Activated T-cell treated with anti-CD3 and anti-CD28 coated beads, Interleukin-2, amount 50 U/mL, for 4 hours (primary cell): ENCODE results near the gene GJA3. TPM values are rescaled to one million over a fixed set of nuclear protein-coding genes. Genes with fewer than 3 reads are reported as not detected.

Experiments
- ATAC-seq, 2 donors: fragments of 200-7000 bp; cut with Tn5 transposase; one replicate each; pipeline ENCODE4 v1.10.0; 2021
- DNase-seq: peaks from one replicate; pipeline ENCODE4 v3.0.0-alpha.2; 2020
- H3K27me3 Mint-ChIP-seq: one replicate; pipeline ENCODE4 v1.8.0; 2021; ENCODE audit warnings: low read depth, mixed read lengths
- H3K36me3 Mint-ChIP-seq: one replicate; pipeline ENCODE4 v1.8.0; 2022; ENCODE audit warnings: mixed read lengths; ENCODE audit not compliant: insufficient read depth
- H3K4me1 Mint-ChIP-seq: one replicate; pipeline ENCODE4 v1.8.0; 2021; ENCODE audit warnings: low read depth, mixed read lengths
- H3K4me3 Mint-ChIP-seq: one replicate; pipeline ENCODE4 v1.8.0; 2021; ENCODE audit warnings: mild to moderate bottlenecking, moderate library complexity, mixed read lengths
- H3K9me3 Mint-ChIP-seq: one replicate; pipeline ENCODE4 v1.8.0; 2021; ENCODE audit warnings: mixed read lengths
- total RNA-seq, 3 donors: library from RNA; stranded (reverse); gene quantifications; one replicate each; pipeline ENCODE4 v1.2.1, GENCODE V29; 2021

GJA3 gene
- total RNA-seq, 3 donors from 2014 or later, result 0.08 to 0.53 (median 0.35) TPM

DNA sequence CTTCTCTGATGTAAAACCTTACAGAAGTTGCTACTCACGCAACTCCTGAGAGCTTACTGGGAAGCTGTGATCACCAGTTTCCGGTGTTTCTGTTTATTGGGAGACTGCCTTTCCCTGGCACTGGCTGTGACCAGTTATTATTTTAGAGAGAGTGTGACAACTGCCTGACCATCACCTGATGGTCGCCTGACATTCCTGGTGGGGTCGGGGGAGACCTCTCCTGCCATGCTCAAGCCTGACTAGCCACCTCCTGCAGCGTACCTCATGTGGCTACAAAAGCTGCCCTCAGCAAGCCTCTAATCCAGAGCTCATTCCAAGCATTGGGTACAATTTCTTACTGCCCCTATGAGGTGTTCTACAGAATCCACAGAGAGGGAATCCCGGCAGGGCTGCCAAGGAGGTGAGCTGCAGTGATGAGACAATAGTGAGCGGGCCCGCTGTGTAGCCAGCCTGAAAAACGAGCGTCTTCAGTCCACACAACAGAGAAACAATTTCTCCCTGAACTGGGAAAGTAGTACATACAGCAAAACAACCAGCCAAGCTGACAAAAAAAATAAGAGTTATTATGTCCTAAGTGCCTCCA is 28.7 kb downstream of the GJA3 start:
- no peaks in the 10 kb centered on the region for H3K9me3 Mint-ChIP-seq
- peaks cover 5% of the 10 kb centered on the region for H3K4me1 Mint-ChIP-seq
- H3K4me3 Mint-ChIP-seq, result no peak overlapping the region
- H3K27me3 Mint-ChIP-seq, result peaks cover 28% of the 10 kb centered on the region
- ATAC-seq (no peak), DNase-seq (no peak)
- H3K36me3 Mint-ChIP-seq, result no peaks in the 10 kb centered on the region

GRCh38 chr13:20131057-20131832 is 29.6 kb downstream of the GJA3 start:
- H3K27me3 Mint-ChIP-seq, result peaks cover 24% of the 10 kb centered on the region
- peaks cover 5% of the 10 kb centered on the region for H3K4me1 Mint-ChIP-seq
- H3K36me3 Mint-ChIP-seq, result no peaks in the 10 kb centered on the region
- no peak for ATAC-seq
- no peak overlapping the region for H3K4me3 Mint-ChIP-seq
- no peak for DNase-seq
- no peaks in the 10 kb centered on the region for H3K9me3 Mint-ChIP-seq

DNA sequence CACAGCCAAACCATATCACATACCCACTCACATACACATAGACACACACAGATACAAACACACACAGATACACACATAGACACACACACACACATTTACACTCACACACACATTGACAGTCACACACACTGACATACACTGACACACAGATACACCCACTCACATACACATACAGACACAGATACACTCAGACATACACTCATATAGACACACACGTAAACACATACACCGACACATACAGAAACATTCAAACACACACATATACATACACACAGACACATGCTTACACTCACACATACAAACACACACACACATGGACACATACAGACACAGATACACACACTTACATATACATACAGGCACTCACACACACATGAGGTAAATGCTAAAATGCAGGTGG is 30.2 kb downstream of the GJA3 start:
- peaks cover 5% of the 10 kb centered on the region for H3K4me1 Mint-ChIP-seq
- H3K9me3 Mint-ChIP-seq, result no peaks in the 10 kb centered on the region
- ATAC-seq, result no peak
- H3K36me3 Mint-ChIP-seq, result no peaks in the 10 kb centered on the region
- peaks cover 27% of the 10 kb centered on the region for H3K27me3 Mint-ChIP-seq
- H3K4me3 Mint-ChIP-seq, result no peak overlapping the region
- DNase-seq, result no peak

- ATAC-seq, result no peak
- peaks cover 28% of the 10 kb centered on the region for H3K27me3 Mint-ChIP-seq
- H3K4me1 Mint-ChIP-seq, result peaks cover 7% of the 10 kb centered on the region
- H3K4me3 Mint-ChIP-seq, result no peak overlapping the region
- DNase-seq, result no peak
- no peaks in the 10 kb centered on the region for H3K36me3 Mint-ChIP-seq
- no peaks in the 10 kb centered on the region for H3K9me3 Mint-ChIP-seq
Observed at GRCh38 chr13:20130012-20130411, 30.8 kb downstream of the GJA3 start.

GRCh38 chr13:20129076-20129475 is 31.8 kb downstream of the GJA3 start:
- Mint-ChIP-seq H3K27me3 (peaks cover 30% of the 10 kb centered on the region), H3K36me3 (no peaks in the 10 kb centered on the region), H3K9me3 (no peaks in the 10 kb centered on the region), H3K4me1 (peaks cover 7% of the 10 kb centered on the region), H3K4me3 (no peak overlapping the region)
- DNase-seq (no peak), ATAC-seq (no peak)

DNA sequence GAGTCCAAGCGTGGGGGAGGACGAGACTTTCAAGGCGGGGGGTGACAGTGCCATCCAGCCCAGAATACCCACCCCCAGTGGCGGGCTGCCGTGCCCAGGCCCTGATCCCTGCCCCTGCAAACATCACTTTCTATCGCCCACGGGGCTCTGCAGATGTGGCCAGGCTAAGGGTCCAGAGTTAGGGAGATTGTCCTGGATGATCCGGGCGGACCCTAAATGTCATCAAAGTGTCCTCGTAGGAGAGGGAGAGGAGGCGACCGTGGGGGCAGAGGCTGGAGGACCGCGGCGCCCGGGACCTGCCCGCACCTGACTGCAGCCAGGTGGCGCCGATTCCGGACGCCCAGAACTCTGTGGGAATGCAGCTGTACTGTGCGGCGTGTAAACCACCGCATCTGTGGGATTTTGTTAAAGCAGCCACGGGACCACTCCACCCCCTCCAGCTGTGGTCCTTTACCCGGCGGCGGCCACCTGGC is 32.4 kb downstream of the GJA3 start:
- ATAC-seq (peak; percentile 18 to 21), DNase-seq (no peak)
- Mint-ChIP-seq H3K4me1 (peaks cover 7% of the 10 kb centered on the region), H3K9me3 (no peaks in the 10 kb centered on the region), H3K36me3 (no peaks in the 10 kb centered on the region), H3K4me3 (peak overlapping the region; percentile 56), H3K27me3 (peaks cover 31% of the 10 kb centered on the region)

DNA sequence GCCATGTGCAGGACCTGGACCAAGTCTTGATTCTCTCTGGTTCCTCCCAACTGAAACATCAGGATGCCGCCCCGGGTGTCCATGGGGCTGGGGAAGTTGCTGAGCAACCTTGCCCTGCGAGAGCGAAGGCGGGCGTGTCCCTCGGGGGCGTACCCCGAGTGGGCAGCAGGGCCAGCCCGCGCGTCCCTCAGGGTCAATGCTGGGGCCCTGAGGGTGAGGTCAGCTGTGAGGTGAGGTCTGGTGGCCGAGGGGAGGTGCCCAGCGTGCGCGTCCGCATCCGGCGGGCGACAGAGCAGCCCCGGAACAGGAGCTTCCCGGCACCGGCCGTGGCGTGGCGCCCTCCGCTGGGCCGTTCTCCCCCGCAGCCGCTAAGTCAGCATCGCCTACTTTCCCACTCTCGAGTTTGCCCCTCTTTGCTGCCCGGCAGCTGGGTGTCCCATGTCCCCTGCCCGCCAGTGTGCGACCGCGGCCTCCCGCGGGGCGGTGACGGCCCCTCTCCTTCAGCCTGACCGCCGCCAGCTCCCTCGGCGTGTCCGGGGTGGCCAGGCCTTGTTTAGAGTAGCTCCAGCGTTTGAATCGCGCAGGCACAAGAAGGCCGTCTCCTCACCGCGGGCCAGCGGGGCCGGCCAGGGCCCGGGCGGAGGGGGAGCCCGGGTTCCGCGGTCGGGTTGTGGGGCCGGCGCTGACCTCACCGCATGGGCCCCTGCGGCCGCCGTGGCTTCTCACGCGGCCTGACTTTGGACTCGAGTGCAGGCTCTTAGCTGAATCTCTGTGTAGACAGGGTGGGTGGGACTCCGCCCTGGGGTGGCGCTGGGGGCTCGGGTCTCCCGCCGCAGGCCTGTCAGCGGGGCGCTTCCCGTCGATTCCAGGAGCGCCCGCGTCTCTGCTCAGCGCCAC is 33.0 kb downstream of the GJA3 start:
- DNase-seq (peak; percentile 14), ATAC-seq (peak; percentile 71 to 74)
- Mint-ChIP-seq H3K4me3 (peak overlapping the region; percentile 67), H3K36me3 (no peaks in the 10 kb centered on the region), H3K4me1 (peaks cover 7% of the 10 kb centered on the region), H3K27me3 (peaks cover 26% of the 10 kb centered on the region), H3K9me3 (no peaks in the 10 kb centered on the region)

DNA sequence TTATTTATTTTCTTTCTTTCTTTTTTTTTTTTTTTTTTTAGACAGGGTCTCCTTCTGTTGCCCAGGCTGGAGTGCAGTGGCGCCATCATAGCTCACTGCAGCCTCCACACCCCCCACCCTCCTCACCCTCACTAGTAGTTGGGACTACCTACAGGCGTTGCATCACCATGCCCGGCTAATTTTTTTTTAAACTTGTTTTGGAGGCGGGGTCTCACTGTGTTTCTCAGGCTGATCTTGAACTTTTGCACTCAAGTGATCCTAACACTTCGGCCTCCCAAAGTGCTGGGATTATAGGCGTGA is 33.6 kb downstream of the GJA3 start:
- no peaks in the 10 kb centered on the region for H3K9me3 Mint-ChIP-seq
- H3K36me3 Mint-ChIP-seq, result no peaks in the 10 kb centered on the region
- peaks cover 23% of the 10 kb centered on the region for H3K27me3 Mint-ChIP-seq
- DNase-seq (no peak), ATAC-seq (peak in 1 of 2 donors; percentile 32)
- H3K4me1 Mint-ChIP-seq, result peaks cover 7% of the 10 kb centered on the region
- peak overlapping the region; percentile 67 for H3K4me3 Mint-ChIP-seq

DNA sequence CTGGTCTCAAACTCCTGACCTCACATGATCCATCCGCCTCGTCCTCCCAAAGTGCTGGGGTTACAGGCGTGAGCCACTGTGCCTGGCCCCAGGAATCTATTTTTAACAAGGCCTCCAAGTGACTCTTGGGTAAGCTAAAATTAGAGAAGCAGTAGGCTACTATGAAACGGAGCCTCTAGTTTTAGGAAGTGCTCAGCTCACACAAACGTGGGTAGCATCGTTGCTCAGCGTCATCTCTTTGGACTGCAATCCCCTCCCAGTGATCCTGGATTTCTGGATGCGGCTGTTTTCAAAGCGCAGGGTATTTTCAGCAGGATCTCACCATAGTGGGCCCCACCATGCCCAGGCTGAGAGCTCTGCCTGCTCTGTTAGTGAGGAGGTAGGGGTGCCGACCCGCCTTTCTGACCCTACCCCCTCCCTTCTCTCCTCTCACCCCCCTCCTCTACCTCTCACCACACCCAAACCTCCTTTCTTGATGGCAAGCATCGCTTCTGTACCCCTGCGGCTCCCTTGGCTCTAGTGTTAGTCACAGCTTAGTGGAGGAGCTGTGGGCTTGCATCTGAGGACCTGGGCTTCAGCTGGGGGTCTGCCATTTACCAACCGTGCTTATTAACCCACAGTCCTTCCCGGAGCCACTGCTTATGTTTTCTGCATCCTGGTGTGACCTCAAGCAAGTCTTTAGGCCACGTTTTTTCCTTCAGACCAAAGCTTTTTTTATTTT is 34.2 kb downstream of the GJA3 start:
- Mint-ChIP-seq H3K4me3 (no peak overlapping the region), H3K27me3 (peaks cover 21% of the 10 kb centered on the region), H3K4me1 (peaks cover 7% of the 10 kb centered on the region), H3K36me3 (no peaks in the 10 kb centered on the region), H3K9me3 (no peaks in the 10 kb centered on the region)
- ATAC-seq, result no peak
- DNase-seq, result no peak

DNA sequence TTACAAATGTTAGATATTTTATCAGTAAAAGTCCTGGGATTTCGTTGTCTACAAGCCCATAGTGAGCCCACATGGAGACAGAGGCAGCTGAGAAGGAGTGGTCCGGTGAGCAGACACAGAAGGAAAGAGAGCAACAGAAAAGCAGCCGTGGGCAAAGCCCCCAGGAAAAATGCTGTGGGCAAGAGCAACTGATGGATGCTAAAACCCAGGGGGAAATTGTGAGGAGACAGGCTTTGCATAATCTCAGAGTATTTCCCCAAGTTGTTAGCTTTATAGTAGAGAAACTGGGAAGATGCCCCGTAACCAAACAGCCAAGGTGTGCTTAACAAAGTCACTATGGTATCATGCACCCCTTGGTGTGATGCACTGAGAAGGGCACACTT is 35.1 kb downstream of the GJA3 start:
- no peak overlapping the region for H3K4me3 Mint-ChIP-seq
- no peaks in the 10 kb centered on the region for H3K9me3 Mint-ChIP-seq
- H3K4me1 Mint-ChIP-seq, result peaks cover 12% of the 10 kb centered on the region
- peaks cover 21% of the 10 kb centered on the region for H3K27me3 Mint-ChIP-seq
- DNase-seq (no peak), ATAC-seq (no peak)
- no peaks in the 10 kb centered on the region for H3K36me3 Mint-ChIP-seq

- Mint-ChIP-seq H3K9me3 (no peaks in the 10 kb centered on the region), H3K27me3 (peaks cover 21% of the 10 kb centered on the region), H3K4me1 (peaks cover 15% of the 10 kb centered on the region), H3K4me3 (no peak overlapping the region), H3K36me3 (no peaks in the 10 kb centered on the region)
- ATAC-seq (no peak), DNase-seq (no peak)
Observed at GRCh38 chr13:20125129-20125782, 35.6 kb downstream of the GJA3 start.

- H3K4me3 Mint-ChIP-seq, result no peak overlapping the region
- DNase-seq (no peak), ATAC-seq (no peak)
- peaks cover 21% of the 10 kb centered on the region for H3K27me3 Mint-ChIP-seq
- no peaks in the 10 kb centered on the region for H3K9me3 Mint-ChIP-seq
- H3K36me3 Mint-ChIP-seq, result no peaks in the 10 kb centered on the region
- peaks cover 23% of the 10 kb centered on the region for H3K4me1 Mint-ChIP-seq
Observed at GRCh38 chr13:20124303-20124702, 36.5 kb downstream of the GJA3 start.

DNA sequence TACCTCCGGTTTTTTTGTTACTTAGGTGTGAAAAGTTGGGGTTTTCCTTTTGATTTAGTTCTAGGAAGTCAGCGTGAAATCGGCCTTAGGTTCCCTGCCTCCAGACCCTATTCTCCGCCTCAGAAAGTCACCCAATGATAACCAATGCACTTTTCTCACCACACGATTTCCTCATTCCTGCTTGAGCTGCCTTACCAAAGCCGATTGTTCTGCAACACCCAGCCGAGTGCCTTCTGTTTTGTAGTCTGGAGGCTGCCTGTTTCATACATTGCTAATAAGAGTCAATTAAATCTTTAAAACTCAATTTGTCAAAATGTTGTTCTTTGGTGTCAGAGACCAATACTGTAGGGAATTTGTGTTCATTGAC is 39.7 kb downstream of the GJA3 start:
- Mint-ChIP-seq H3K4me1 (peaks cover 22% of the 10 kb centered on the region), H3K27me3 (peaks cover 19% of the 10 kb centered on the region), H3K36me3 (no peaks in the 10 kb centered on the region), H3K9me3 (no peaks in the 10 kb centered on the region), H3K4me3 (peak overlapping the region; percentile 66)
- peak in 1 of 2 donors; percentile 3 for ATAC-seq
- no peak for DNase-seq

DNA sequence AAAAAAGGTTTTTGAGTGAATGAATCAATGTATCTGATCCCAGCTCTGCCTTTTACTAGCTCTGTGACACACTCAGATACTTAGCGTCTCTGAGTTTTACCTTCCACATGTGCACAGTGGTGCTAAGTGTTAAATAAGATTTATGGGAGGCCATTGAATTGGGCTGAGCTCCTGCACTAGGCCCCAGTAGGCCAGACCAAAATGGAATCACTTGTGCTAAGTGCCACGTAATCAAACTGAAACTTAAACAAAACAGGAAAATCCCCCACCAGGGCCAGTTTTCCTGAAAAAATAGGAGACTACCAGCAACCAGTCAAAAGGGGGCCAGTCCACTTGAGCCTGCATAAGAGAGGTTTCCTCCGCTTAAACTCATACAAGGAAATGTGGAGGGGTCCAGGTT is 40.9 kb downstream of the GJA3 start:
- ATAC-seq, result no peak
- DNase-seq, result no peak
- peak overlapping the region; percentile 86 for H3K4me3 Mint-ChIP-seq
- H3K27me3 Mint-ChIP-seq, result peaks cover 11% of the 10 kb centered on the region
- peaks cover 19% of the 10 kb centered on the region for H3K4me1 Mint-ChIP-seq
- H3K36me3 Mint-ChIP-seq, result no peaks in the 10 kb centered on the region
- no peaks in the 10 kb centered on the region for H3K9me3 Mint-ChIP-seq
